PC-3 (cell line): ENCODE measurements around the gene ARSB. TPM values are rescaled to one million over a fixed set of nuclear protein-coding genes. Genes with fewer than 3 reads are reported as not detected.

Experiments used
- ATAC-seq: fragments of 200-7000 bp; cut with Tn5 transposase; 2 replicates; pipeline ENCODE4 v1.9.1; 2020; ENCODE audit warnings: mild to moderate bottlenecking, moderate library complexity
- BruUV-seq: library from RNA; stranded (reverse); fragments of 400-500 nt; replicated peaks from 2 replicates; lab custom pipeline; 2021; lab: Mats Ljungman, UMichigan
- CTCF ChIA-PET: fragments of 300-600 bp; sonication (Branson Sonifier 250); formaldehyde crosslinking; loops from one replicate; lab custom pipeline; 2022; ENCODE audit warnings: antibody characterized with exemption; lab: Charles Lee
- POLR2A ChIA-PET: fragments of 300-600 bp; sonication (Branson Sonifier 250); formaldehyde crosslinking; loops from one replicate; lab custom pipeline; 2022; ENCODE audit warnings: antibody characterized with exemption; ENCODE audit not compliant: unreplicated experiment; lab: Charles Lee
- DNase-seq: peaks from one replicate; pipeline ENCODE4 v3.0.0-alpha.2; 2015
- H2AFZ ChIP-seq: fragments of 300-600 bp; sonication (generic); 2 replicates; pipeline ENCODE4 v1.6.0; 2016; ENCODE audit warnings: antibody characterized with exemption, low read length
- H3F3A ChIP-seq: fragments of 300-600 bp; sonication (generic); one replicate; pipeline ENCODE4 v1.6.0; 2017; ENCODE audit warnings: antibody characterized with exemption, low read length, control low read depth, mild to moderate bottlenecking; ENCODE audit not compliant: unreplicated experiment
- H3K27ac ChIP-seq: fragments of 300-600 bp; sonication (generic); 2 replicates; pipeline ENCODE4 v1.5.1; 2016; ENCODE audit warnings: mild to moderate bottlenecking, low read length
- H3K27me3 ChIP-seq: fragments of 300-600 bp; sonication (generic); 2 replicates; pipeline ENCODE4 v1.6.1; 2016; ENCODE audit warnings: low read length, mixed read lengths
- H3K36me3 ChIP-seq: fragments of 300-600 bp; sonication (generic); 2 replicates; pipeline ENCODE4 v1.6.1; 2016; ENCODE audit warnings: low read depth, mixed run types, low read length, mixed read lengths
- H3K4me1 ChIP-seq: fragments of 300-600 bp; sonication (generic); 2 replicates; pipeline ENCODE4 v1.5.1; 2016; ENCODE audit warnings: low read length; ENCODE audit not compliant: insufficient read depth
- H3K4me2 ChIP-seq: fragments of 300-600 bp; sonication (generic); 2 replicates; pipeline ENCODE4 v1.6.0; 2016; ENCODE audit warnings: low read length
- H3K4me3 ChIP-seq: fragments of 300-600 bp; sonication (generic); 2 replicates; pipeline ENCODE4 v1.5.1; 2016; ENCODE audit warnings: mild to moderate bottlenecking, low read length, mixed read lengths
- H3K79me2 ChIP-seq: fragments of 300-600 bp; sonication (generic); 2 replicates; pipeline ENCODE4 v1.6.1; 2017; ENCODE audit warnings: low read length, mixed read lengths
- H3K9ac ChIP-seq: fragments of 300-600 bp; sonication (generic); 2 replicates; pipeline ENCODE4 v1.6.0; 2016; ENCODE audit warnings: mild to moderate bottlenecking, low read length
- H3K9me2 ChIP-seq: fragments of 300-600 bp; sonication (generic); replicated peaks from 2 replicates; pipeline ENCODE4 v1.6.1; 2016; ENCODE audit warnings: mixed run types, low read length, mixed read lengths
- H3K9me3 ChIP-seq: fragments of 300-600 bp; sonication (generic); 2 replicates; pipeline ENCODE4 v1.6.1; 2016; ENCODE audit warnings: low read length, mixed read lengths
- H4K20me1 ChIP-seq: fragments of 300-600 bp; sonication (generic); 2 replicates; pipeline ENCODE4 v1.6.1; 2016; ENCODE audit warnings: low read length, mixed read lengths
- CTCF ChIP-seq: fragments of 300-600 bp; sonication (generic); conservative IDR thresholded peaks from 2 replicates; pipeline ENCODE4 v1.5.1; 2017; ENCODE audit warnings: antibody characterized with exemption, low read depth, mild to moderate bottlenecking, low read length
- EZH2 ChIP-seq: fragments of 300-600 bp; sonication (generic); IDR thresholded peaks from one replicate; pipeline ENCODE4 v1.6.1; 2017; ENCODE audit warnings: antibody characterized with exemption, mild to moderate bottlenecking, low read length; ENCODE audit not compliant: unreplicated experiment
- EZH2phosphoT487 ChIP-seq: fragments of 300-600 bp; sonication (generic); IDR thresholded peaks from 2 replicates; pipeline ENCODE4 v1.6.1; 2018; ENCODE audit warnings: mild to moderate bottlenecking, antibody characterized with exemption, low read length, borderline replicate concordance
- intact Hi-C: fragments of 100-400 bp; cut with micrococcal nuclease; formaldehyde crosslinking; loops from 2 replicates; pipeline ENCODE4 v1.9.0; 2023
- total RNA-seq: library from RNA; depleted of rRNA; stranded (reverse); fragments of >200 nt; gene quantifications from 2 replicates; pipeline ENCODE4 v1.2.3, GENCODE V29; 2014

The ARSB gene
- total RNA-seq, 1 experiment from 2014 or later = 8.1 TPM

GRCh38 chr5:79031485-79031867, 46.4 kb upstream of the ARSB start:
- no peaks in the 10 kb centered on the region for H3K9me3 ChIP-seq
- H3K4me3 ChIP-seq = no peak overlapping the region
- ChIA-PET CTCF (no interaction called here), POLR2A (no interaction called here)
- H2AFZ ChIP-seq = no peak overlapping the region
- ATAC-seq (no peak), DNase-seq (no peak)
- no peak overlapping the region for H3K27ac ChIP-seq
- no peak overlapping the region for H3K4me2 ChIP-seq
- H3K79me2 ChIP-seq = no peaks in the 10 kb centered on the region
- H3F3A ChIP-seq = no peaks in the 10 kb centered on the region
- H3K4me1 ChIP-seq = no peaks in the 10 kb centered on the region
- no TSS peak for BruUV-seq
- H4K20me1 ChIP-seq = no peaks in the 10 kb centered on the region
- no peak overlapping the region for H3K9ac ChIP-seq
- intact Hi-C loops = no loop called here
- no peaks in the 10 kb centered on the region for H3K9me2 ChIP-seq
- no peaks in the 10 kb centered on the region for H3K36me3 ChIP-seq
- no peaks in the 10 kb centered on the region for H3K27me3 ChIP-seq
- TF ChIP-seq CTCF (no peak), EZH2phosphoT487 (no peak), EZH2 (no peak)

GRCh38 chr5:79030663-79031484, 45.8 kb upstream of the ARSB start:
- Histone ChIP-seq H3K4me1 (no peaks in the 10 kb centered on the region), H2AFZ (no peak overlapping the region), H3K9me2 (no peaks in the 10 kb centered on the region), H3K4me3 (no peak overlapping the region), H3K9ac (no peak overlapping the region), H3K4me2 (no peak overlapping the region), H3K27ac (no peak overlapping the region), H3K9me3 (no peaks in the 10 kb centered on the region), H3K79me2 (no peaks in the 10 kb centered on the region), H3K27me3 (no peaks in the 10 kb centered on the region), H4K20me1 (no peaks in the 10 kb centered on the region), H3K36me3 (no peaks in the 10 kb centered on the region), H3F3A (no peaks in the 10 kb centered on the region)
- ATAC-seq = no peak
- CTCF ChIA-PET = no interaction called here
- TF ChIP-seq EZH2 (no peak), CTCF (no peak), EZH2phosphoT487 (no peak)
- no peak for DNase-seq
- no TSS peak for BruUV-seq
- POLR2A ChIA-PET = no interaction called here
- intact Hi-C loops = no loop called here

GRCh38 chr5:79025054-79025472, 40.0 kb upstream of the ARSB start:
- Histone ChIP-seq H3K79me2 (no peaks in the 10 kb centered on the region), H3K9ac (no peak overlapping the region), H3K4me1 (no peaks in the 10 kb centered on the region), H3K4me3 (no peak overlapping the region; the same call in 1 of the 2 replicates), H3K36me3 (no peaks in the 10 kb centered on the region), H3K9me2 (no peaks in the 10 kb centered on the region), H3F3A (no peaks in the 10 kb centered on the region), H3K4me2 (peak overlapping the region; percentile 18), H3K27ac (no peak overlapping the region), H3K27me3 (no peaks in the 10 kb centered on the region), H2AFZ (peak overlapping the region; percentile 40), H4K20me1 (no peaks in the 10 kb centered on the region), H3K9me3 (no peaks in the 10 kb centered on the region)
- peak; percentile 68 for DNase-seq
- peak; percentile 90 for TF ChIP-seq CTCF
- TF ChIP-seq EZH2 = no peak
- BruUV-seq = no TSS peak
- CTCF ChIA-PET = interaction anchor here (0.5 to 6.2 kb wide), 9 partner anchors 11 to 210 kb away, joined by 3 to 176 read pairs (median 3); partner anchors contain the start of gene ARSB
- POLR2A ChIA-PET = no interaction called here
- intact Hi-C loops = loop anchor here (1.0 to 10.0 kb wide), 3 partner anchors 108 to 440 kb away; no protein-coding TSS in a partner anchor
- peak; percentile 54; the same call in 1 of the 2 replicates for ATAC-seq
